Cardiac fibroblast (primary cell): ENCODE measurements around the gene CPVL.

Experiments
- DNase-seq, 2 donors: peaks; one replicate each; pipeline versions ENCODE4 v3.0.0 to v3.0.0-alpha.2; 2010; ENCODE audit warnings: low read depth in 2 of 2
- H3K4me3 ChIP-seq, 2 donors: replicated peaks in 1 of 2; 1 replicate in 1 of 2; 2 replicates in 1 of 2; pipeline ENCODE4 v1.5.1; 2011; ENCODE audit warnings: low read depth in 2 of 2, low read length in 2 of 2, mild to moderate bottlenecking in 2 of 2, moderate library complexity in 1 of 2
- TF ChIP-seq, protein P1 (sequence below): IDR thresholded peaks from one replicate; pipeline ENCODE4 v1.5.1; 2011; ENCODE audit warnings: low read depth, mild to moderate bottlenecking, low read length, inconsistent platforms

The CPVL gene

DNA sequence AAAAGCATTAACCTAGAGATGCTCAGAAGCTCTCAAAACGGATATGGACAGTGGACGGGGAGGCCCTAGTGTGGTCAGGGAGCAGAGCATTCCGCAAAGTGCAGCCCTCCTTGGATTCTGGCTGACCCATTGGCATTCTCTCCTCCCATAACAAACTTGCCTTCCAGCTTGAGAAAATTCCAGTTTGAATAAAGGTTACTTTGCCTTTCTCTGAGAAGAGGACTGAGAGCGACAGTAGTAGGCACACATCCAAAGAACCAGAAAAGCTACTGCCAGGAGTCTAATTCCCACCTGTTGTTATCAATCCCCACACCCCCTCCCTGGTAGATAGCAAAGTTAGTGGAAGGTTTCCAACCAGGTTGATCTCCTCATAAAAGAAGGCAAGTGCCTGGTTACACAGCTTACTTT, 103.5 kb downstream of the CPVL start:
- no peak overlapping the region for H3K4me3 ChIP-seq
- TF ChIP-seq, protein P1, sequence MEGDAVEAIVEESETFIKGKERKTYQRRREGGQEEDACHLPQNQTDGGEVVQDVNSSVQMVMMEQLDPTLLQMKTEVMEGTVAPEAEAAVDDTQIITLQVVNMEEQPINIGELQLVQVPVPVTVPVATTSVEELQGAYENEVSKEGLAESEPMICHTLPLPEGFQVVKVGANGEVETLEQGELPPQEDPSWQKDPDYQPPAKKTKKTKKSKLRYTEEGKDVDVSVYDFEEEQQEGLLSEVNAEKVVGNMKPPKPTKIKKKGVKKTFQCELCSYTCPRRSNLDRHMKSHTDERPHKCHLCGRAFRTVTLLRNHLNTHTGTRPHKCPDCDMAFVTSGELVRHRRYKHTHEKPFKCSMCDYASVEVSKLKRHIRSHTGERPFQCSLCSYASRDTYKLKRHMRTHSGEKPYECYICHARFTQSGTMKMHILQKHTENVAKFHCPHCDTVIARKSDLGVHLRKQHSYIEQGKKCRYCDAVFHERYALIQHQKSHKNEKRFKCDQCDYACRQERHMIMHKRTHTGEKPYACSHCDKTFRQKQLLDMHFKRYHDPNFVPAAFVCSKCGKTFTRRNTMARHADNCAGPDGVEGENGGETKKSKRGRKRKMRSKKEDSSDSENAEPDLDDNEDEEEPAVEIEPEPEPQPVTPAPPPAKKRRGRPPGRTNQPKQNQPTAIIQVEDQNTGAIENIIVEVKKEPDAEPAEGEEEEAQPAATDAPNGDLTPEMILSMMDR = no peak
- no peak for DNase-seq

DNA sequence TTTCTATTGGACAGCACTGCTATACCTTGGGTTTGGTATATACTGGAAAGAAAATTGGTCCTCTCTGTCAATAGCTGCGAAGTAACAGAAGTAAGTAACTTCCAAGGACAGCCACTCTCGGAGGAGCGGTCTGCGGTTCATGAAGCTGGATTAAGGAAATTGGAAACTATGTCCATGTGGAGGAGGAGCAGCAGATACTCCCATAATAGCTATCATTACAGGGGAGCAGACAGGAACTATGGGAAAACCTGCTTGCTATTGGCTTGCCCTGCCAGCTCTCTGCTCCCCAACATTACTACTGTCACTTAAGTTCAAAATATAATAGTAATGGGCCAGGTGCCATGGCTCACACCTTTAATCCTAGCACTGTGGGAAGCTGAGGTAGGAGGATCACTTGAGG, 104.3 kb downstream of the CPVL start:
- no peak overlapping the region for H3K4me3 ChIP-seq
- DNase-seq = no peak
- TF ChIP-seq, protein P1 = no peak

DNA sequence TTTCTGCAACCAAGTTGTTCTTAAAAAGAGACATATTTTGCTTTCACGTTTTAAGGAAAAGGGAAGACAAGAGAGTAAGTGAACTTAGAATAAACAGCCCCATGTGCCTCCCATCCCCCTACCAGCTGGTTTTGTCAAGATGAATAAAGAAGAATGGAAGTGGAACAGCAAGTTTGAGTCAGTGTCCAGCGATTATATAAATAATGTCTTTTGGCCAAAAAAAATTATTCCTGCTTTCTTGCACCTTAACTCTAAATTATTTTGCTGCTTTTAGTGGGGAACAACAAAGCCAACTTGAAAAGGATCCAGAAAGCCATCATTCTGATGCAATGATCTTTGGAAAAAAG, 105.8 kb downstream of the CPVL start:
- H3K4me3 ChIP-seq = no peak overlapping the region
- peak in 1 of 2 donors; percentile 30 for DNase-seq
- TF ChIP-seq, protein P1 = no peak

DNA sequence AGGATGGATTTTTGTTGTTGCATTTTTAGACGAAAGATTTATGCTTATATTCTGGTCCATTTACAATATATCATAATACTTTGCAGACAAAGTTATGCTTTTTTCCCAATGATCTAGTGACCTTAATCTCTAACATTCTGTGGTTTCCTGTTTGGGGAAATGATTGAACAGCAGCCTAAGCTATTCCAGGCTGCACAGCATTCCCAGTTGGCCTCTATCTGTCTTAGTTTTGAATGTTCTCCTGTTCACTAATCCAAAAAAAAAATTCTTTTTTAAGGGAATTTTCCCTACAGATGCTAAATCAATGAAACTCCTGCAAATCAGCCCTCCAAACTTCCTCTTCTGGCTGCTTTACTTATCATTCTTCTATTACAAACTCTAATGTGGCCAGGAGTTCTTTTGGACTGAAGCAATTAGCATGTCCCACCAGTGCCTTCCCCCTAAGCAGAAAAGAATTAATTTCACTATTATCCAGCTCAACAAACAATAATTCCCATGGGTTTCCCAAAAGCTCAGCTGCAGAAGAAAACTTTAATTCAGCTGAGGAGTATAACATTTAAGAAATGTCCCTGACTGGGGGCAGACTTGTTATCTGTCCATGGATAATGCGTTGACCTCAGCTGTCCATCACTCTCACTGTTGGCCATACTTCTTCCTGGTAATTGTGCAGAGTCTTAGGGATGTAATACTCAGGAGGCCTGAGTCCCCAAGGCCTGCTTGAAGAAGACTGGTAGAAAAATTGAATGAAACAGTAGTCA, 106.3 kb downstream of the CPVL start:
- TF ChIP-seq, protein P1 = no peak
- DNase-seq = peak; percentile 15 to 65
- H3K4me3 ChIP-seq = no peak overlapping the region

DNA sequence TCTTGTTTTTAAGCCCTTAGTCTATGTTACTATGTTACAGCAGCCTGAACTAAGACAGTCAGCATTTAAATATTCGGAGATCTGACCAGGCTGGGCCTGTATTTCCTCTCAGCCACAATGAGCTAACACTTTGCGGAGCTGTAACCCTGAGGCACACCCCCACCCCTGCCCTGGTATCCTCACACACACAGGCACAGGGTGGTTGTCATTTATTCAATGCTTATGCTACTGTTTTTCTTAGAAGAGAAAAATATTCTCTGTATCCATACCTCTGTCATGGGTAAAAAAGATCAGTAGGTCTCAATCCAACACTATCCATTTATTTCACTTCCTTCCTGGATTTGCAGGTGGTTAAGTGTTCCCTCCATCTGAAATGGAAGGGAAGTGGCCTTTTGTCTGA, 107.9 kb downstream of the CPVL start:
- DNase-seq = peak; percentile 44 to 55
- no peak overlapping the region for H3K4me3 ChIP-seq
- TF ChIP-seq, protein P1 = no peak

DNA sequence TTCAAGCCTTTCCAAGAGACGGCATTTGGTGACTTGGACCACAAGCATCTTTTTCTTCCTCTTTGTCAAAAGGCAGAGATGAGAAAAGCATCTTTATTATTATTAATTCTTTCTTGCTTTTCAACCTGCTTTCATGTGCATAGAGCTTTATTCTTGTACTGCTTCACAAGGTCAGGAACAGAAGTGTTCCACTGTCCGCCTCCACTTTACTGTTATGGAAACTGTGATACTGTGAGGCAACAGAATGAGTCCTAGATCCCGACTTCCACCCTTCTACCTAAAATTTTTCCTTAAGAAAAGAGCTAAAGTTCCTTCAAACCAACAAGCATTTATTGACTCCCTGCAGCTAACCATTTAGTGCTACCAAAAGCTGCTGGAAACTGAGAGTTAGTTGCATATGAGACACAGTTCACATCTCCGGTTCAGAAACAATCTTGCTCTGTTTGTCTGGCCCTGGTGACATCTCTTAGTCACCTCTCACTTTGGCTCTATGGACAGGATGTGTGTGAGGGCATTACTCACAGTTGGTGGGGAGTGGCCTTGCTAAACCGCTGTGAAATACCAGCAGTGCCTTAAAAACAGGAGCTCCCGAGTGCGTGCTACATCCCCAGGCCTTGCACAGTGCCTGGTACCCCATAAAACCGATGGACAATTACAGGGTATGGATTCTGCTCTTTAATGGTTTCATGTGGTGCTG, 111.1 kb downstream of the CPVL start:
- no peak overlapping the region for H3K4me3 ChIP-seq
- TF ChIP-seq, protein P1 = no peak
- DNase-seq = peak; percentile 75 to 93

DNA sequence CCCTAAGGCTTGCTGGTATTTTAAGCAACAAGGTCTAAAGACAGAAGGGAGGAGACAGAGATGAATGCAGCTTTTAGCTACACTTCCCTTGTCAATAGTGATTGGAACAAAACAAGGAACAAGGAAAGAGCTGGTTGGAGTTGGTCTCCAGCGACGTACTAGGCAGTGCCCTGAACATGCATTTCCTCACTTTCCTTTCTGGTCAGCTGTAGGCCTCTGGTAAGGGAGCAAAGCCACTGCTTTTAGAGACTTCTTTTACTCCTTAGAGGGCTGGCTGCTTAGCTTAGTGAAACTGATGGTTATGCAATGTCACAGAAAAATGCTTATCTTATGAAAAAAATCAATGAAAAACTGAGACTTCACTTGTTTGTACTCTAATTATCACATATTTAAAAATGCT, 112.8 kb downstream of the CPVL start:
- TF ChIP-seq, protein P1 = no peak
- H3K4me3 ChIP-seq = no peak overlapping the region
- no peak for DNase-seq
